D721Med (cell line): ENCODE results near the gene RFX1.
"Not testable (repeated sequence)": the region's sequence is repeated elsewhere in the genome, so short reads cannot be mapped to it uniquely, and the experiment has no call there.

Experiments used
- DNase-seq: peaks from one replicate; pipeline ENCODE4 v3.0.0; 2011; ENCODE audit warnings: low spot score; ENCODE audit not compliant: insufficient read length
- FAIRE-seq: peaks from 2 replicates; lab custom pipeline; 2011; peaks lifted over from hg19 to GRCh38; lab: Jason Lieb, UNC
- CTCF ChIP-seq: IDR thresholded peaks from 2 replicates; pipeline ENCODE4 v1.5.1; 2012; ENCODE audit warnings: mild to moderate bottlenecking, control low read depth; ENCODE audit not compliant: insufficient read depth; ENCODE audit errors: missing control alignments

RFX1 gene

GRCh38 chr19:13976446-13976845 is 29.7 kb downstream of the RFX1 start:
- TF ChIP-seq CTCF, result no peak
- no peak for FAIRE-seq
- no peak for DNase-seq

- TF ChIP-seq CTCF, result no peak
- DNase-seq (no peak), FAIRE-seq (no peak)
These were observed 30.2 kb downstream of the RFX1 start for GRCh38 chr19:13975870-13976269.

GRCh38 chr19:13974073-13974472 is 32.0 kb downstream of the RFX1 start:
- peak; percentile 68 for DNase-seq
- no peak for FAIRE-seq
- TF ChIP-seq CTCF, result no peak

- FAIRE-seq, DNase-seq: not testable (repeated sequence)
These were observed 32.6 kb downstream of the RFX1 start for GRCh38 chr19:13973479-13973878.

- TF ChIP-seq CTCF, result no peak
- DNase-seq (no peak), FAIRE-seq (no peak)
These were observed 33.6 kb downstream of the RFX1 start for GRCh38 chr19:13972368-13973155.

GRCh38 chr19:13971868-13972267 is 34.3 kb downstream of the RFX1 start:
- not testable (repeated sequence) for FAIRE-seq

GRCh38 chr19:13969897-13970296 is 36.2 kb downstream of the RFX1 start:
- TF ChIP-seq CTCF, result no peak
- DNase-seq (no peak), FAIRE-seq (no peak)

More at GRCh38 chr19:13971868-13972267, 34.3 kb downstream of the RFX1 start:
- DNase-seq, result not testable (repeated sequence)

GRCh38 chr19:13968999-13969398 is 37.1 kb downstream of the RFX1 start:
- DNase-seq, result no peak
- no peak for TF ChIP-seq CTCF
- FAIRE-seq, result no peak
